Fibroblast of upper back skin (primary cell): ENCODE measurements around the gene KIF16B.

Experiments
- DNase-seq: peaks from one replicate; pipeline ENCODE4 v3.0.0-alpha.2; 2013

Gene KIF16B

DNA sequence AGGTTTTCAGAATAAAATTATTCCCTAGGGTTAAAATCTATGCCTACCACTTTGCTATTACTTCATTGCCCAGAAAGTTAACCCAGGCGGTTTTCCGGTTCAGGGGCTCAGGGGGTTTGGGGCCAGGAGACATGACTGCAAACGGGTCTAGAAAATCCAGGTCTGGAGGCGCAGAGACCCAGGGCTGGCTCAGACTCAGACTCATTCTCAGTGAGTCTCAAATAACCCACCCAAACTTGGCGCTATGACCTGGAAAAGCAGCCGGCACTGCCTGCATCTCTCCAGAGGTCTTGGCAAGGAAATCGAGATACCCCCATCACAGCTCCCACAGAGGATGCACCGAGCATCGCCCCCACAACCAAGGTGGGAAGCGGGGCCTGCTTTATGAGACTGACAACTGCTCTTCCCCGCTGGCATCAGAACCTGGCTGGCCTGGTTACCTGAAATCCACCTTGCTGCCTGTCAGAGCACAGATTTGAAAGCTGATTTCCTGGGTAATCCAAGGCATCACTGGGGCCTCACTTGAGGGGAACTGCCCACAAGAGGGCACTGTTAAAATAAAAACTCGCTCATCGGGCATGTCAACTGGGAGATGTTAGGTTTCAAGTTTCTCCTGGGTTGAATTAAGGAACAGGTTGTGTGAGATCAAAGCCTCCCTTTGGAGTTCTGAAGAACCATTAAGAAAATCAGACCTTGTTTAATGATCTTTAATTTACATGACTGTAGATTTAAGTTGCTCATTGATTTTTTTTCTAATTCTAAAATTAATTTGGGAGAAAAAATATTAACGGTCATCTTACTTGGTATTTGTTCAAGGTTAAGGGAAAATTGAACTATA is 55.1 kb downstream of the KIF16B start:
- DNase-seq = peak; percentile 36

DNA sequence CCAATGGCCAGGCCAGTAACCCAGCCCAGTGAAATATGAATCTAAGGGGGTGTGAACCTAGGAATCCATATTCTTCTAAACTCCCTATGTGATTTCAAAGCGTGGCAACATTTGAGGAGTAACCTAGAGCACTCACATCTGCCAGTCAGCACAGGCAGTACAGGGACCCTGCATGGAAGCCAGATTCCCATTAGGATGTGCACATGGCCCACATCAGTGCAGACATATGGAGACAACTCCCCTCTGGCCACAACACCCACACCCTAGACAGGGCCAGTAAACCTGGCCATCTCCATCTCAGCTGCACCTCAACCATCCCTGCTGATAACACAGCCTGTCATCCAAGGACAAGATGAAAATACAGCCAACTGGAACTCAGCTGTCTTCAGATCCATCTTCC is 56.5 kb downstream of the KIF16B start:
- DNase-seq = no peak

DNA sequence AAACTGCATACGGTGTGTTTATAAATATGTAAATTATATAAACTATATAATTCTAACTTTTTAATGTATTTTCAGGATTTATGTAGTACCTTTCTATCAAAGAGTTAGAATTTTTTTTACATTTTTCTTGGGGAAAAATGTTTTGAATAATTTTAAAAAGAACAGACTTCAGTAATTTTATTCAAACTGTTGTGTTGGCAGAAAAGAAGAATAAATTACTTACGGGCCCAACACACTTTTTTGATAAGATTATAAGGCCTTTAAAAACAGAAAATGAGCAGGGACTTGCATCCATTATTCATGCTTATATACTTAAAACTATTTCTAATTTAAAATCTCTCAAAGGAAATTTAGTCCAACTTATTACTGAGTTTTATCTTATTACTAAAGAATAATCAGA is 58.2 kb downstream of the KIF16B start:
- no peak for DNase-seq

DNA sequence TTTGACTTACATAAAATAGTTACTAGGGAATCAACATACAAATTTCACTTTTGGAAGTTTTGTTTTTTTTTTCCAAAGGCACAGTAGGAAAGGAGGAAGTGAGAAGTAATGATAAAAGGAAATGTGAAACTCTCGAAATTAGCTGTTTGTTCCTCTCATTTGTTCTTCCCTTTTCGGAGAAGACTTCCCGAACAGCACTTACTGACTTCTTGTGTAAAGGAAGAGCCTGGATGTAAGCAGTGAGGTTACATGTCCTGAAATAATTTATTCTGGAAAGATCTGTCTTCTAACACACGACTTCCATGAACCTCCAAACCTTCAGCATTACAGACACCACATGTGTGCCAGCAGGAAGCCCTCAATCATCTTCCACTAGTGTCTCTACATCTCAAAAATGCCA is 59.1 kb downstream of the KIF16B start:
- peak; percentile 38 for DNase-seq

DNA sequence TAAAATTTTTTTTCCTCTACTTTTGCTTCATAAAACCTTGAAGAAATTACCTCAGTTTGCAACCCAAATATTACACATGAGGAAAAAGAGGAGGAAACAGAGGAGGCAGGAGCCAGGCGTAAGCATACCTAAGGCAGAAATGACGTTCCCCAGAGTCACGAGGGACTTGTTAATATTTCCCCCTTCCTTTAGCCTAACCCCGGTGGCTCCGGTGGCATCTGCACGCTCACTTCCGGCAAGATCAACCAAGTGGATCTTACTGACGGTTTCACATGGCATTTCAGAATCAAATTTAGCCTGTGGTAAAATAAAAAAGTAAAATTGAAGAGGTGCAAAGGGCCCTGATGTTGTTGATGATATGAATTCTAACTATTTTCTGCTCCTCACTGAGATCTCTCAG is 67.4 kb downstream of the KIF16B start:
- DNase-seq = no peak

DNA sequence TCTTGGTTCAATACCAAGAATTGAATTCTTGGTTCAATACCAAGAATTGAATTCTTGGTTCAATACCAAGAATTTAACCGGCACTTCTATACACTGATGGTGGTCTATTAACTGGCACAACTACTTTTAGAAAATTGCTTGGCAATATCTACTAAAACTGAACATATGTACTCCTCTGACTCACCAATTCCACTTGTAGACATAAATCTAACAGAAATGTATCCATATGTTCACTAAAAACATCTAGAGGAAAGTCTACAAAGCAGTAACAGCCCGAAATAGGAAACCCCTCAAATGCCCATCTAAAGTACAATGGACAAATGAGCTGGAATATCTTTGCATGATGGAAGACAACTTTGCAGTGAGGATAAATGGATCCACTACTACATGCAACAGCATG is 71.9 kb downstream of the KIF16B start:
- DNase-seq = peak; percentile 89

DNA sequence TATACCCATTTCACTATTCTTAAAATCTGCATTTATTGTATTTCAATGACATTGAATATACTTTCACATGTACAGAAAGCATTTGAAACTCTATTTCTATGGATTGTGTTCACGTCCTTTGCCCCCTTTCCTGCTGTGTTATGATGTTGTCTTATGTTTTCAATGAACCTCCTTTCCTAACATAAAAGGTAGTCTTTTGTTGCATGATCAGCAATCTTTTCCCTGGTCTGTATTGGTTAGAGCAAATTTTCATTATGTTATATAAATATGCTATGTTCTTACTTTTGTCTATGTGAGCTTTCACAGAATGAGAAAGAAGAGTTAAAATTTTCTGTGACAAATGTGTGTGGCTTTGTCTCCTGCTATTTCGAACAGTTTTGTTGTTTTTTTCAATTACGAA is 73.1 kb downstream of the KIF16B start:
- no peak for DNase-seq

DNA sequence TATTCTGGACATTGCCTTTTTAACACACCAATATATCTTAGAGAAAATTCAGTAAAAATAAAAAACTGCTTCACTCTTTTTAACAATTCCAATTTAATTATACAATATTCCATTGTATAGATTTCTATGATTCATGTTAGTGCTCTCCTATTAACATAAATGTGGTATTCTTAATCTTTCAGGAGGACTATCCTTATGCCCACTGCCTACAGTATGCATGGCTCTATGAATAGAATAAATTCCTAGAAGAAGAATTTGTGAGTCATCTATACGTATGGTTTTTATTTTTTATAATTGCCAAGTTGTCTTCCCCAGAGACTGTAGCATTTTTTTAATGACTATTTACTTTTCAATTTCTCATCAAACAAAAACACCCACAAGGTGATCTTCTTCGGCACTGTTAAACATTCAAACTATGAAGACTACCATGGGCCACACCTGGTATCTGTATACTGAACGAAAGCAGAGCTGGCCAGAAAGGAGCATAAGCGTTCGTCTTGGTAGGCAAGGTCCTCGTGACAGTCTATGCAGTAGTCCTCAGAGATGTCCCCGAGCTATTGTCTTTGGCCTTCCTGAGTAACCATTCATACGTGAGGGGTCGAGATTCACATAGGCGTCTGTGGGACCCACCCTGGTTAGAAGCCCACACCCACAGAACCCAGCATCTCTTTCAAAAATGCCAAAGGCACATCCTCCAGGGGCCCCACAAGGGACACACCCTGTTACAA is 74.6 kb downstream of the KIF16B start:
- peak; percentile 67 for DNase-seq

DNA sequence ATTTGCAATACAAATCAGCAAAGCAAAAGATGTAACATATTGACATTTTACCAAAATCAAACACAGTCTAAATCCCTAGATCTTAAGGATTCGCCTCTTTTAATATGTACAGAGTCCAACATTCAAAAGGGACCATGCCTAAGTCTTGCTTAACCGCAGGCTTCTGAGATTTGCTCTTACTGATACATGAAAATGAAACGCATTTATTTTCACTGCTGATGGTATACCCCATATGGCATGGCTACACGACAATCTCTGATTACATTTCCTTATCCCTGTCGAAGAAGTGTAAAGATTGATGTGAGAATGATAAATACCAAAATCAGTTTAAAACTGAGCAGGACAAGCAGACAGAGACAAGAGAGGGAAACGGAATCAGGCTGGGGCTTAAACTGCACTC is 75.4 kb downstream of the KIF16B start:
- no peak for DNase-seq

DNA sequence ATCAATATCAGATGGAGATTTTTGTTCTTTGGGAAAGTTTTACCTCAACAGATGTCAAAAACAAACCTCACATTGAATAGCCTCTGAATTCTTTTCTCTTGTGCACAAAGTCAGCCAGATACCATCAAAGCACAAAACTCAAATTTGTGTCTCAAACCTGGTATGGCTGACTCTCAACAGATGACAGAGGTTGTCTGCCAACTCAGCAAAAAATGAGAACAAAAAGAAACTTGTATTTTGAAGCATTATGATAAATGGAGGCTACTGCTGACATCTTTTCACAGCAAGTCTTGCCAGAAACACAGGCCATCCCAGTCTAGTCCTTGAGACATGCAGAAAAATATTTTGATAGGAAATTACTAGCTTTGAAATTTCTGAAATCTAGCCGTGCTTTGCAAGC is 79.8 kb downstream of the KIF16B start:
- DNase-seq = no peak

DNA sequence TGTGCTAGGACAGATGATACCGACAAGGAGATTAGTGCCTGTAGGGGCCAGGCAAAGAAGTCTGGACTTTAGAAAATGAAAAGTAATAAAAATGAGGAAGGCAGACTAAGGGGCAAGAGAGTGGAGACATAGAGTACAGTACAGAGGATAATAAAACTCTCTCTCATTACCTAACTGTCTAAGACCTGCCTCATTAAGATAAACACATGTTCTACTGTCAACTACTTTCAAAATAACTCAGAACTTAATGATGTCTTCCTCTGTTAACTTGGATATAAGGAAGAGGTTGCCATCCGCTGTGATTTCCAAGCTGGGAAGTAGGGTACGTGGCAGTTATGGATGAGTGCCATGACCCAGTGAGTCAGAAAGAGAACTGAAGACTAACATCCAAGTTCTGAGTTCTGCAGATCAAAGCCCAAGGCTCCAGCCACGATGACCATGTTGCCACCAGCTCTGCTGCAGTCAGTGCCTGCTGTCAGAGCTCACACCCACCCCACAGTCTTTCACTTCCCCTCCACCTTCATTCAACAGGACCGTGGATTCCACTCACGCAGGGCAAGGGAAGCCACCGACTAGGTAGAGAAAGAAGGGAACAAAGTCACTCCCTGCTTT is 81.8 kb downstream of the KIF16B start:
- no peak for DNase-seq

DNA sequence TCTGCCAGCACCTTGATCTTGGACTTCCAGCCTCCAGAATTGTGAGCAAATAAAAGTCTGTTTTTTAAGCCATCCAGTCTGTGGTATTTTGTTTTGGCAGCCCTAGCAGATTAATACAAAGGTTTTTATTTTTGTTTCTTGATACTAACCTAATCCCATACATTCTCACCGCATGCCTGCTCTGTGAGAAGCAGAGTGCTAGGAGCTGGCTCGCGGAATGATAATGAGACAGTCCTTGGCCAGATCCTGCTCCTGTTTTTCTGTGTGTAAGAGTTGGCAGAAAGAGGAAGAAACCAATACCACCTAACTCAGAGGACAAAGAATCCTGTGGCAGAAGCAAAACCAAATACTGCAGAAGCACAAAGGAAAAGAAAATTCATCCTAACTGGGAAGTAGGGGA is 82.6 kb downstream of the KIF16B start:
- DNase-seq = no peak

DNA sequence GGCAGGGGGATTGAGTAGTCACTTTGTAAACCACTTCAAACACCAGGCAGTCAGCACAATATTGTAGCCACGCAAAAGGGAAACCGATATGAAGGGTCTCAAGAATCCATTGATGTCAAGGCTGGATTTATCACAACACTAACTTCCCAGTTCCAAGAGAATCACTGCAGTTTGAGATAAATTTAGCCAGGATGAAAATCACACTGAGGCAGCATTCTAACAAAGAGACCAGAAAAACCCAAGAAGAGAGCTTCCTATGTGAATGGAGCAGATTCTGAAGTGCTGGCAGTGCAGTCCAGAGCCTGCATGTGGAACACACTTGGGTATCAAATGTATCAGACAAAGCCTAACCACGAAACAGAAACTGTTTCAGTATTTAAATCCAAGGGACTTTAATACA is 84.6 kb downstream of the KIF16B start:
- DNase-seq = no peak

DNA sequence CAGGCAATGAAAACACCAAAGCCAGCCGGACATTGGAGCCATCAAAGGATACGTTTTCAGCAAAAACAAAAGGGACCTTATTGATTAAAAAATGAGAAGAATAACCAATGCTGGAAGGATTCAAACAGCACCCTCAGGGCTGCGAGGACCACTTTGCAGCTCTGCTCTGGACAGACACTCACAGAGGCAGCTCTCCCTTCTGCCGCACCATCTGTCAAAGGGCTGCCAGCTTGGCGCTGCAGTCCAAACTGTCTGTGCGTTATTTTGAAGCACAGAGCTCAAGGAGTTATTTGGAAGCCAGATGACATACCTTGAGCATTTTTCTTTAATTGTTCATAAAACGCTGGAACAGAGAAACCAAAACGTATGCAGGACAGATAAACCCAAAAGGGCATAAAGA is 85.2 kb downstream of the KIF16B start:
- DNase-seq = no peak

DNA sequence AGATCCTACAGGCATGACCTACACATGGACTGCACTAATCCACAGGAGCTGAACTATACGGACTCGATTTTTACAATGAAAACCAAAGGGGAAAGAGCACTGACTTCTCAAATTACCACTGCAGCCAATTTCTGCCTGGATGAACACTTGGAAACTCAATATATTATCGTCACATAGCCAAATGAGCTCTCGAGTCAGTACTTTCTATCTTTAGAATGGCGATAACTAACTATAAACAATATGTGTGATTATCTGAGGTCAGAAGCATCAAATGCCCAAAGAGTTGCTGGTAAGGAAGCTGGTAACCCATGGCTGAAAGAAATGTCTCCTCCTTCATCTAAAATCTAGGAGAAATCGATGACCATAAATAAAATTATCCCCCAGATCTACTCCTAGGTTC is 86.7 kb downstream of the KIF16B start:
- no peak for DNase-seq

DNA sequence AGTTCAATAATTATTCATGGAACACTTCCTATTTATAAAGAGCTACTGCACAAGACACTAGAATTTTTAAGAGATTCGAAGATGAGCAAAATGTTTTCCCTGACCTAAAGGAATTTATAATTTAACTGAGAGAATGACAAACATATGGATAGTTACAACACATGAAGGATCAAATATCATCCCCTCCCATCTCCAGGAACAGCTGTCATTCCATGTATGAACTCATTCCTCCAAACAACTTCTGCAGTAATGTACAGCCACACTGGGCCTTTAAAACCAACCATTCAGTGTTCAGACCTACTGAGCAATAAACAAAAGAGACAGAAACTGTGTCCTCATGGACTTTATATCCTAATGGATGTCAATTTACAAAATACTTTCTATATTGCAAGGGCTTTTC is 87.8 kb downstream of the KIF16B start:
- peak; percentile 55 for DNase-seq

DNA sequence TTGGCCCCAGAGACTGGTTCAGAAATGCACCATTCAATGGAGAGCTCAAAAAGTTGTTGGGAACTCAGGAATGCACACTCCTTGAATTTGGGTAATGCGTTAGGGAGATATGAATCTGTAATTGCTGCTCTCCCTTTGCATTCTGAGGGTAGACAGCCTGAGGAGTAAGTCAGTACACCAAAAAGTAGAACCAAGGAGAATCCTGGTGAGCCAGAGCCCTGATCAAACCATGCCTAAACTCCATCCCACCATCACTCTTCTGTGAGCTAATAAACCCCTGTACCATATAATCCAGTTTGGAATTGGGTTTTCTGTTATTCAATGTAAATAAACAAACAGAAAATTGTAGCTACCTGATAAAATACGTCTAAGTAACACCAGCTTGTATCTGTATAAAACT is 90.2 kb downstream of the KIF16B start:
- no peak for DNase-seq

DNA sequence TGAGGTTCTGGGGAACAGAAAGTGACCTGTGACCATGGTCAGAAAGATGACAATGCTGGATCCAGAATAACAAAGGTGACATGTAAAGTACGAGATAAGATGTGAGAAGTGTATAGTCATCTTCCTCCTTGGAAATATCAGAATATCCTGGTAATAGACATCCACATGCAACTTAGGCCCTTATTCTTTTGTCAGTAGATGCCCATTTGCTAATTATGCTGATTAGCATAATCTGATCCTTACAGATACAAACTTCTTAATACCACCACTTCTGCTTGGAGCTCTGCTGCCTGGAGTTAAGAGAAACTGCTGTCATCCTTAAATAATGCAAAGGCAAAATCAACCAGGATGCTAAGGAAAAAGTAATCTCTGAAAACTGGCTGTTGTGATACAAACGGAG is 91.3 kb downstream of the KIF16B start:
- DNase-seq = no peak

DNA sequence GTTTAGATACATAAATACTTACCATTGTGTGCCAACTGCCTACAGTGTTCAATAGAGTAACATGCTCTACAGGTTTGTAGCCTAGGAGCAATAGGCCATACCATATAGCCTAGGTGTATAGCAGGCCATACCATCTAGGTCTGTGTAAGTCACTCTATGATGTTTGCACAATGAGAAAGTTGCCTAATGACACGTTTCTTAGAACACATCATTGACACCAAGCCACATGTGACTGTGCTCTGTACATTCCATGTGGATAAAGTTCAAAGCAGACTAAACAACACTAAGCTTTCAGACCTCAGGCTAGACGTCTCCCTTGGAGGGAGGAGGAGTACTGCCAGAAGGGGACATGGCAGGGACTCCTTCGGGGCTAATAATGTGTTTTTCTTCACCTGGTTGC is 93.6 kb downstream of the KIF16B start:
- peak; percentile 5 for DNase-seq

DNA sequence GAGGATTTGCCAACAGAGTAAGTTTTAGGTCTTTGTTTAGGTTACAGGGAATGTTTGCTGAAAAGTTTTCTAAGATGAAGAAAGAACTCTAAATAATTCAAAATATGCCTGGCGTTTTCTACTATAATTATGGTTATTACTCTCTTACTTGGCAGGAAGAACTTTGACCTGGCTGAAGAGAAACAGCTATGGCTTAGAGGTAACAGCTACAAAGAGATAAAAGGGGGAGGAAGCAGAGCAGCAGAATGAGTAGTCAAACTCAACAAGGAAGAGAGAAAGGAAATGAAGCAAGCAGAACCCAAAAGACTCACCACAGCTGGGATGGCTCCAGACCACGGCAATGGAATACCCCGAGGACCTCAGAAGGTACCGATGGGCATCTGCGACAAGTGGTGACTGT is 95.6 kb downstream of the KIF16B start:
- peak; percentile 12 for DNase-seq

DNA sequence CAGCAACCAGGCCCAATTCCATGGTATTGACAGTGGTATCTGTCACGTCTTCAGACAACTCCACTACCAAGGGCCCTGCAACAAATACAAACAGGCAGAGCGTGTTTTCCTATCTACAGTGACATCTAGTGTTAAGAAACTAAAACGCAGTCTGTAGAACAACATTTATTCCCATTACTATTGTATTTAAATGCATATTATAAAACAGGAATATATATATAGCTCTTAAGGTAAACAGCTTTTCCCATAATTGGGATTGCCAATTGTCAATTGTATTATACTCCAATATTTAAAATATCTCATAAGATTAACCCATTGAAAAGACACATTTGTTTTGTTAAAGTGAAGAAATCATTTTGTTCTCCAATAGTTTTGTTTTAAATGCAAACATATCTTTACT is 97.2 kb downstream of the KIF16B start:
- DNase-seq = peak; percentile 57

DNA sequence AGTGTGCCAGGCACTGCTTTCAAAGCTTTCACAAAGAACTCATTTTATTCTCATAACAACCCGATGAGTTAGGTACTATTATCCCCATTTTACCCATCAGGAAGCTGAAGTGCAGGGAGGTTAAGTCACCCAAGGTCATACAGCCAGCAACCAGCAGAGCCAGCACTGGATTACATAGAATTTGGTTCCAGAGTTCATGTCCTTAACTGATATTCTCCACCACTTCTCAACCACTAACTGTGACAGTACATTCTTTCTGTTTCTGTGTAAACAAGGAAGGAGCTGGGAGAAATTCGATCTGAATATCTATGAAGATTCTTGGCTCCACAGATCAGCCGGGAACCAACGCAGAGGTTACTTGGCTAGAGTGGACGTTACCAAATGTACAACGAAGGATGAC is 98.0 kb downstream of the KIF16B start:
- DNase-seq = peak; percentile 9

DNA sequence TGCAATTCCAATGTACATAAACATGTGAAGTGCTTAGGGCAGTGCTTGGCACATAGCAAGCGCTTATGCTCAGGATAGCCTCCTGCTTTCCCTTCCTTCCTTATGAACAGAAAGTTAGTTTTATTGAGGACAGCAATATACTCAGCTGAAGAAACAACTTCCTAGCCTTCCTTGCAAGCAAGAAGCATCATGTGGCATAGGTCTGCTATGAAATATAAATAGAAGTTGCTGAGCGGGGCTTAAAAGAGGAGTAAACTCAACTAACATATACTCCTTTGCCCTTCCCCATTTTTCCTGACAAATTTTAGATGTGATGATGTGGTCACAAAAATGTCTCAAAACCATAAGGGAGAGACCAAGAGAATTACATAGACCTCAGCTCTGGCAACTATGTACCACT is 98.9 kb downstream of the KIF16B start:
- no peak for DNase-seq
